Small intestine (tissue), 16 donors: ENCODE data around the gene MAGEB4. TPM values are rescaled to one million over a fixed set of nuclear protein-coding genes. Genes with fewer than 3 reads are reported as not detected.
"Not testable (repeated sequence)": the region's sequence is repeated elsewhere in the genome, so short reads cannot be mapped to it uniquely, and the experiment has no call there.

ENCODE experiments used
- DNase-seq, 2 donors: peaks; one replicate each; pipeline versions ENCODE4 v3.0.0 to v3.0.0-alpha.2; 2013
- FAIRE-seq: peaks from 2 replicates; lab custom pipeline; 2012; peaks lifted over from hg19 to GRCh38; lab: Jason Lieb, UNC
- H3K27ac ChIP-seq, 3 donors: one replicate each; pipeline ENCODE4 v1.5.1; 2013; ENCODE audit warnings: low read length in 2 of 3, mild to moderate bottlenecking in 2 of 3, control low read depth in 1 of 3, inconsistent platforms in 1 of 3, low read depth in 1 of 3, moderate library complexity in 1 of 3
- H3K27me3 ChIP-seq, 3 donors: one replicate each; pipeline ENCODE4 v1.6.1; 2013; ENCODE audit warnings: low read length in 3 of 3, inconsistent platforms in 1 of 3; ENCODE audit not compliant: control insufficient read depth in 3 of 3, insufficient read depth in 3 of 3
- H3K36me3 ChIP-seq, 3 donors: one replicate each; pipeline ENCODE4 v1.6.1; 2013; ENCODE audit warnings: low read length in 3 of 3, inconsistent platforms in 1 of 3, low read depth in 1 of 3, mild to moderate bottlenecking in 1 of 3, moderate library complexity in 1 of 3; ENCODE audit not compliant: control insufficient read depth in 3 of 3, insufficient read depth in 2 of 3
- H3K4me1 ChIP-seq, 3 donors: one replicate each; pipeline ENCODE4 v1.6.1; 2013; ENCODE audit warnings: low read length in 2 of 3, inconsistent platforms in 1 of 3, low read depth in 1 of 3, mild to moderate bottlenecking in 1 of 3, moderate library complexity in 1 of 3; ENCODE audit not compliant: control insufficient read depth in 3 of 3, insufficient read depth in 2 of 3
- H3K4me3 ChIP-seq, 3 donors: one replicate each; pipeline ENCODE4 v1.5.1; 2013; ENCODE audit warnings: low read length in 3 of 3, control low read depth in 1 of 3, inconsistent platforms in 1 of 3, low read depth in 1 of 3, mild to moderate bottlenecking in 1 of 3, moderate library complexity in 1 of 3
- H3K9me3 ChIP-seq, 2 donors: one replicate each; pipeline ENCODE4 v1.6.1; 2013; ENCODE audit warnings: low read depth in 1 of 2, low read length in 1 of 2; ENCODE audit not compliant: control insufficient read depth in 2 of 2, insufficient read depth in 1 of 2
- WGBS, 3 donors: extraction: QIAGEN DNeasy Blood & Tissue Kit; methylation state at CpG; one replicate each; pipeline ENCODE4 v1.1.7; 2013; 5-methylcytosine and 5-hydroxymethylcytosine counted together
- long read RNA-seq, 10 donors: transcript quantifications; one replicate each; lab custom pipeline, GENCODE V29; 2026
- polyA plus RNA-seq, 4 donors: library from polyadenylated mRNA; stranded (reverse) in 3 of 4; unstranded in 1 of 4; fragments of 200-250 nt in 3 of 4; fragments of 120-200 nt in 1 of 4; gene quantifications; one replicate each; pipeline versions ENCODE4 v1.2.1 to v1.2.3, GENCODE V29; 2013
- donor health status: healthy with polysubstance abuse.
- donor health status: control.
- donor health status: control.
- donor health status: Bipolar disorder and iron deficiency.
- donor health status: healthy.

Gene MAGEB4, protein sequence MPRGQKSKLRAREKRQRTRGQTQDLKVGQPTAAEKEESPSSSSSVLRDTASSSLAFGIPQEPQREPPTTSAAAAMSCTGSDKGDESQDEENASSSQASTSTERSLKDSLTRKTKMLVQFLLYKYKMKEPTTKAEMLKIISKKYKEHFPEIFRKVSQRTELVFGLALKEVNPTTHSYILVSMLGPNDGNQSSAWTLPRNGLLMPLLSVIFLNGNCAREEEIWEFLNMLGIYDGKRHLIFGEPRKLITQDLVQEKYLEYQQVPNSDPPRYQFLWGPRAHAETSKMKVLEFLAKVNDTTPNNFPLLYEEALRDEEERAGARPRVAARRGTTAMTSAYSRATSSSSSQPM
- not detected for polyA plus RNA-seq
- long read RNA-seq, donor 1 = 0 reads
- long read RNA-seq, donor 2 = 0 reads
- long read RNA-seq, donor 3 = 0 reads
- long read RNA-seq, donor 4 = 0 reads
- long read RNA-seq, donor 5 = 0 reads
- long read RNA-seq, donor 6 = 0 reads
- long read RNA-seq, donor 7 = 0 reads
- long read RNA-seq, donor 8 = 0 reads
- long read RNA-seq, donor 9 = 0 reads
- long read RNA-seq, donor 10 = 0 reads

- no peak for DNase-seq
- Histone ChIP-seq H3K36me3 (no peaks in the 10 kb centered on the region), H3K4me3 (no peak within 1 kb of the TSS), H3K27ac (no peak within 1 kb of the TSS), H3K9me3 (no peaks in the 10 kb centered on the region), H3K27me3 (no peaks in the 10 kb centered on the region), H3K4me1 (no peaks in the 10 kb centered on the region)
- WGBS, 3 donors = 85 to 92% (median 89%) methylated on average over 10 of the region's 10 CpGs
- no peak for FAIRE-seq
Observed at GRCh38 chrX:30241724-30242415, at the start of gene MAGEB4. TSS of gene MAGEB4 (plus strand) at chrX:30242000. CDS start at chrX:30242136, 136 bp downstream.

GRCh38 chrX:30193910-30194309 is 47.9 kb upstream of the MAGEB4 start:
- not testable (repeated sequence) for DNase-seq, H3K9me3 ChIP-seq, FAIRE-seq, H3K4me1 ChIP-seq, H3K27me3 ChIP-seq, H3K36me3 ChIP-seq, H3K27ac ChIP-seq, H3K4me3 ChIP-seq
- 45 to 80% (median 70%) methylated on average over 5 to 6 of the region's 6 CpGs for WGBS, 3 donors

GRCh38 chrX:30196322-30196721 is 45.5 kb upstream of the MAGEB4 start:
- Histone ChIP-seq H3K9me3 (no peaks in the 10 kb centered on the region), H3K27me3 (no peaks in the 10 kb centered on the region), H3K36me3 (no peaks in the 10 kb centered on the region), H3K4me3 (no peak overlapping the region), H3K27ac (no peak overlapping the region), H3K4me1 (no peaks in the 10 kb centered on the region)
- peak in 1 of 2 donors; percentile 12 for DNase-seq
- WGBS, 3 donors = 4 to 20% (median 17%) methylated on average over 1 of the region's 1 CpG
- no peak for FAIRE-seq

GRCh38 chrX:30212172-30212571 is 29.6 kb upstream of the MAGEB4 start:
- Histone ChIP-seq H3K27ac (no peak overlapping the region), H3K9me3 (peaks cover 0 to 2% of the 10 kb centered on the region in 2 donors), H3K4me1 (no peaks in the 10 kb centered on the region), H3K27me3 (no peaks in the 10 kb centered on the region), H3K36me3 (no peaks in the 10 kb centered on the region), H3K4me3 (no peak overlapping the region)
- 82 to 92% (median 83%) methylated on average over 2 of the region's 2 CpGs for WGBS, 3 donors
- FAIRE-seq (no peak), DNase-seq (no peak)

DNA sequence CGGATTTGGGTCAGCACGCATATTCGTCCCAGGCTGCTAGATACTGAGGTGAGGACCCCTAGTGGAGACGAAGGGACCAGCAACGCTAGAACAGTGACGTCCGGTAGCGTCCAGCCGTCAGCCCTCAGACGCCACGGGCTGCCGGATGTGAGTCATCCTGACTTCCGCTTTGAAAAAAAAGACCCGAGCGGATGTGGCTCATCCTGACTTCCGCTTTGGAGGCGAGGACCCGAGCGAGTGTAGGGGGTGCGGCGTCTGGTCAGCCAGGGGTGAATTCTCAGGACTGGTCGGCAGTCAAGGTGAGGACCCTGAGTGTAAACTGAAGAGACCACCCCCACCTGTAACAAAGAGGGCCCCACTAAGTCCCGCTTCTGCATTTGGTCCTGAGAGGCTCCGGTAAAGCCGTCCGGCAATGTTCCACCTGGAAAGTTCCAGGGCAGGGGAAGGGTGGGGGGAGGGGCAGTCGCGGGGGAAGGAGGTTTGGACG is 26.4 kb upstream of the MAGEB4 start, which contains the start of gene MAGEB2:
Gene MAGEB2, plus strand, starts transcription at position 207 of the 487 bp plus-strand sequence. CDS start 3,018 bp downstream, outside the sequence.
- H3K4me1 ChIP-seq = no peaks in the 10 kb centered on the region
- WGBS, 3 donors = 89 to 95% (median 93%) methylated on average over 29 of the region's 29 CpGs

GRCh38 chrX:30217465-30217864 is 24.3 kb upstream of the MAGEB4 start:
- no peaks in the 10 kb centered on the region for H3K9me3 ChIP-seq
- H3K4me3 ChIP-seq = no peak overlapping the region
- FAIRE-seq (no peak), DNase-seq (no peak)
- no peaks in the 10 kb centered on the region for H3K27me3 ChIP-seq
- 13 to 56% (median 35%) methylated on average over 1 of the region's 1 CpG for WGBS, 3 donors
- no peaks in the 10 kb centered on the region for H3K4me1 ChIP-seq
- no peaks in the 10 kb centered on the region for H3K36me3 ChIP-seq
- no peak overlapping the region for H3K27ac ChIP-seq

More for the DNA sequence above, 26.4 kb upstream of the MAGEB4 start, which contains the start of gene MAGEB2:
- Histone ChIP-seq H3K4me3 (no peak within 1 kb of the TSS), H3K27me3 (no peaks in the 10 kb centered on the region), H3K36me3 (no peaks in the 10 kb centered on the region), H3K9me3 (peaks cover 0 to 2% of the 10 kb centered on the region in 2 donors), H3K27ac (no peak within 1 kb of the TSS)
- DNase-seq = no peak
- no peak for FAIRE-seq

DNA sequence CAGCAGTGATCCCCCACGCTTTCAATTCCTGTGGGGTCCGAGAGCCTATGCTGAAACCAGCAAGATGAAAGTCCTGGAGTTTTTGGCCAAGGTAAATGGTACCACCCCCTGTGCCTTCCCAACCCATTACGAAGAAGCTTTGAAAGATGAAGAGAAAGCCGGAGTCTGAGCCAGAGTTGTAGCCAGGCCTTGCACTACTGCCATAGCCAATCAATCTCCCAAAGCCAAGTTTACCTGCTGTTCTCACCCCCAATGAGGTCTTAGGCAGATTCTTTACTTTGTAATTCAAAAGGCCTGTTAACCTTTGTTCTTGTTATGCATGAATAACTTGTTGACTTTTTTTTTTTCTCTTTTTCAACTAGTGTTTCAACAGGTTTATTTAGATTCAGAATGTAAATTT is 22.4 kb upstream of the MAGEB4 start:
- H3K27me3 ChIP-seq = no peaks in the 10 kb centered on the region
- no peaks in the 10 kb centered on the region for H3K4me1 ChIP-seq
- no peak overlapping the region for H3K4me3 ChIP-seq
- WGBS, 3 donors = 62 to 86% (median 70%) methylated on average over 4 of the region's 4 CpGs
- no peak for FAIRE-seq
- DNase-seq = no peak
- H3K9me3 ChIP-seq = no peaks in the 10 kb centered on the region
- H3K27ac ChIP-seq = no peak overlapping the region
- no peaks in the 10 kb centered on the region for H3K36me3 ChIP-seq

GRCh38 chrX:30220661-30221060 is 21.1 kb upstream of the MAGEB4 start:
- no peak overlapping the region for H3K27ac ChIP-seq
- H3K27me3 ChIP-seq = no peaks in the 10 kb centered on the region
- FAIRE-seq (no peak), DNase-seq (no peak)
- H3K36me3 ChIP-seq = no peaks in the 10 kb centered on the region
- no peaks in the 10 kb centered on the region for H3K9me3 ChIP-seq
- no peak overlapping the region for H3K4me3 ChIP-seq
- 84 to 87% (median 85%) methylated on average over 5 of the region's 5 CpGs for WGBS, 3 donors
- H3K4me1 ChIP-seq = no peaks in the 10 kb centered on the region
